BJ (cell line): ENCODE results near the gene LRG1. TPM values are rescaled to one million over a fixed set of nuclear protein-coding genes. Genes with fewer than 3 reads are reported as not detected.

Source experiments
- CTCF ChIA-PET: fragments of 350-600 bp; formaldehyde crosslinking; extraction: SDS; loops from one replicate; lab custom pipeline; 2021; ENCODE audit warnings: antibody characterized with exemption, inconsistent platforms; lab: Yijun Ruan, JAX
- POLR2A ChIA-PET: fragments of 300-600 bp; sonication (Branson Sonifier 250); formaldehyde crosslinking; extraction: SDS; loops from one replicate; lab custom pipeline; 2021; ENCODE audit warnings: antibody characterized with exemption; lab: Charles Lee
- DNase-seq: peaks from one replicate; pipeline ENCODE4 v3.0.0-alpha.2; 2011; ENCODE audit warnings: low read depth
- H3K27me3 ChIP-seq: 2 replicates; pipeline ENCODE4 v1.6.0; 2011; ENCODE audit warnings: low read length; ENCODE audit not compliant: control insufficient read depth, insufficient read depth
- H3K36me3 ChIP-seq: 2 replicates; pipeline ENCODE4 v1.5.1; 2011; ENCODE audit warnings: low read length; ENCODE audit not compliant: control insufficient read depth, insufficient read depth
- H3K4me3 ChIP-seq: 2 replicates; pipeline ENCODE4 v1.5.1; 2011; ENCODE audit warnings: low read depth, mild to moderate bottlenecking, control low read depth, low read length
- CTCF ChIP-seq: IDR thresholded peaks from 2 replicates; pipeline ENCODE4 v1.5.1; 2011; ENCODE audit warnings: low read depth, mild to moderate bottlenecking, control low read depth, inconsistent platforms, low read length, moderate library complexity; ENCODE audit not compliant: insufficient read depth
- polyA plus RNA-seq: library from polyadenylated mRNA; depleted of rRNA; stranded (reverse); fragments of >200 nt; gene quantifications from 2 replicates; pipeline ENCODE4 v1.2.3, GENCODE V29; 2011

The LRG1 gene
- polyA plus RNA-seq, 1 experiment = 0.02 TPM

GRCh38 chr19:4553775-4554174 lies 13.9 kb upstream of the LRG1 start:
- Histone ChIP-seq H3K4me3 (no peak overlapping the region), H3K36me3 (no peaks in the 10 kb centered on the region), H3K27me3 (no peaks in the 10 kb centered on the region)
- POLR2A ChIA-PET = no interaction called here
- DNase-seq = no peak
- CTCF ChIA-PET = interaction anchor here (0.9 kb wide), 1 partner anchor 292 kb away, joined by 7 read pairs; no protein-coding TSS in a partner anchor
- TF ChIP-seq CTCF = no peak

GRCh38 chr19:4553092-4553695 lies 13.4 kb upstream of the LRG1 start:
- Histone ChIP-seq H3K4me3 (no peak overlapping the region), H3K27me3 (no peaks in the 10 kb centered on the region), H3K36me3 (no peaks in the 10 kb centered on the region)
- POLR2A ChIA-PET = no interaction called here
- TF ChIP-seq CTCF = no peak
- CTCF ChIA-PET = interaction anchor here (0.9 kb wide), 1 partner anchor 292 kb away, joined by 7 read pairs; no protein-coding TSS in a partner anchor
- no peak for DNase-seq

GRCh38 chr19:4552525-4552819 lies 12.6 kb upstream of the LRG1 start:
- Histone ChIP-seq H3K4me3 (no peak overlapping the region), H3K27me3 (no peaks in the 10 kb centered on the region), H3K36me3 (no peaks in the 10 kb centered on the region)
- ChIA-PET CTCF (no interaction called here), POLR2A (no interaction called here)
- no peak for DNase-seq
- TF ChIP-seq CTCF = no peak

- CTCF ChIA-PET = interaction anchor here (1.0 to 1.3 kb wide), 2 partner anchors 8 to 10 kb away, joined by 3 to 4 read pairs; partner anchors contain the start of gene LRG1
- no peaks in the 10 kb centered on the region for H3K36me3 ChIP-seq
- no peaks in the 10 kb centered on the region for H3K27me3 ChIP-seq
- no peak for TF ChIP-seq CTCF
- no peak for DNase-seq
- POLR2A ChIA-PET = no interaction called here
- no peak overlapping the region for H3K4me3 ChIP-seq
These were observed 10.7 kb upstream of the LRG1 start for GRCh38 chr19:4550479-4551050.

DNA sequence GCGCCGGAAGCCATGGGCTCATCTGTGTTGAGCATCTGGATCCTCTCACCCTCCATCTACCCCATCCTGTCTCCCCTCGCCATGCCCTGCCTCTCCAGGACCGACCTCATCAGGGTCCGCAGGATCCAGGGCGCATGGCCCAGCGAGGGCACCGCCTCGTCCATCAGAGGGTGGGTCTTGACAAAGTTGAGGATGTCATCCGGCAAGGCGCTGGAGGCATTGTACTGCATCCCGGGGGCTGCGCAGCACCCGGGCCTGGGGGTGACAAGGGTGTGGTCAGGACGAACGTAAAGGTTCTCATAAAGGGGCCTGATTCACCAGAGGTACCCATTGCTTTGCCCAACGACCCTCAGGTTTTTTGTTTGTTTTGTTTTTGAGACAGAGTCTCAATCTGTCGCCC lies 10.2 kb upstream of the LRG1 start:
- no peak for TF ChIP-seq CTCF
- Histone ChIP-seq H3K27me3 (no peaks in the 10 kb centered on the region), H3K4me3 (no peak overlapping the region), H3K36me3 (no peaks in the 10 kb centered on the region)
- POLR2A ChIA-PET = no interaction called here
- no peak for DNase-seq
- CTCF ChIA-PET = interaction anchor here (1.0 to 1.3 kb wide), 2 partner anchors 9 to 10 kb away, joined by 3 to 4 read pairs; partner anchors contain the start of gene LRG1
